Left kidney (tissue), 2 donors: ENCODE measurements around the gene CPN2. TPM values are rescaled to one million over a fixed set of nuclear protein-coding genes. Genes with fewer than 3 reads are reported as not detected.
A peak's percentile ranks its signal among the peaks of the same experiment; 100 is the strongest.

ENCODE experiments used
- DNase-seq: peaks from one replicate; pipeline ENCODE4 v3.0.0-alpha.2; 2013
- polyA plus RNA-seq: library from polyadenylated mRNA; unstranded; fragments of 120-200 nt; gene quantifications from one replicate; pipeline ENCODE4 v1.2.1, GENCODE V29; 2013; ENCODE audit not compliant: insufficient read length

CPN2 gene
- polyA plus RNA-seq, 1 donor: 0.80 TPM

- DNase-seq: no peak
Observed at GRCh38 chr3:194352667-194353246, 1.6 kb upstream of the CPN2 start.

- DNase-seq: no peak
Observed at GRCh38 chr3:194351952-194352536, 916 bp upstream of the CPN2 start.

DNA sequence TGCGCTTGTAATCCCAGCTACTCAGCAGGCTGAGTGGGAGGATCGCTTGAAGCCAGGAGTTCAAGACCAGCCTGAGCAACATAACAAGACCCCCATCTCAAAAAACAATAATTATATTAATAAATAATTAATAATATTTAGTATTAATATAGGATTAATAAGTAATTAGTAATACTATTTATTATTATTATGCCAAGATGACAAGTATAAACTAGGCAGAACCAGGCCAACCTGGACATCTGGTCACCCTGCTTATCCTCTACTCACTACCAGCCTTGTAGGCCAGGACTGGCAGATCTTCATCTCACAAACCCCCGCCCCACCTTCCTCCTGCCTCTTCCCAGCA lies 429 bp downstream of the CPN2 start:
- DNase-seq: no peak

GRCh38 chr3:194348354-194348753 lies 2.8 kb downstream of the CPN2 start:
- DNase-seq: no peak

DNA sequence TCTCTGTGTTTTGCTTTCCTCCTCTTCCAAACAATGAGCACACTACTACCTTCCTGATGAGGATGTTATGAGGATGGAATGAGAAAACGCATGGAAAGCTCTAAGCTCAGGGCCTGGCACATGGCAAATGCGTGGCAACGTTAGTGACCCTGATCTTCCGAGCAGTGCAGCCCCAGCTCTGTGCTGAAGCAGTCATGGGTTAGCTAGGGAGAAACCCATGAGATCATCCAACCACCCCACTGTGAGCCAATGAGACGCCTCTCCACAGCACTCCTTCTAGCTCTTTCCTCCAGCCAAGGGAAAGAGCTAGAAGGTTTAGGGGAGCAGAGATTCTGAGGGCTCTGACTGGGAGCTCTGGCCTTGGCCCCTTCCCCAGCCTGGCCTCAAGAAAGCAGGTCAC lies 4.5 kb downstream of the CPN2 start:
- no peak for DNase-seq

- no peak for DNase-seq
Observed at GRCh38 chr3:194346035-194346434, 5.1 kb downstream of the CPN2 start.

DNA sequence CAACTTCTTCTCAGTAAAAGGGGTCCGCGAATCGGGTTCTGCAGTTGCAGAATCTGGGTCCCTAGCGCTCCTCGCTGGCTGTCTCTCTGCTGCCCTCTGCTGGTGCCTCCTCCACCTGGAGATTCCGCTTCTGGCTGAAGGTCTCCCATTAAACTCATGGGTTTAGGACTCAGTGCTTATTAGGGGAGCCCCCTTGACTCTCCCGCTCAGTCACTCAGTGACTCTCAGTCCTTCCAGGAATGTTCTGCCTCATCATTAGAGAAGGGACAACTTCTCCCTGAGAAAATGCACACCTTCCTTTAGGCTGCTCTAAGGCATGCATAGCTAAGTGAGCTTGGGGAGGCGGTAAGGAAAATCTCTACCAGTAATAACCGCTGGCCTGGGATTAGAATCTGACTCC lies 7.1 kb downstream of the CPN2 start:
- DNase-seq: no peak

- DNase-seq: no peak
Observed at GRCh38 chr3:194343561-194343893, 7.6 kb downstream of the CPN2 start.

GRCh38 chr3:194342861-194343560 lies 8.1 kb downstream of the CPN2 start:
- DNase-seq: no peak

DNA sequence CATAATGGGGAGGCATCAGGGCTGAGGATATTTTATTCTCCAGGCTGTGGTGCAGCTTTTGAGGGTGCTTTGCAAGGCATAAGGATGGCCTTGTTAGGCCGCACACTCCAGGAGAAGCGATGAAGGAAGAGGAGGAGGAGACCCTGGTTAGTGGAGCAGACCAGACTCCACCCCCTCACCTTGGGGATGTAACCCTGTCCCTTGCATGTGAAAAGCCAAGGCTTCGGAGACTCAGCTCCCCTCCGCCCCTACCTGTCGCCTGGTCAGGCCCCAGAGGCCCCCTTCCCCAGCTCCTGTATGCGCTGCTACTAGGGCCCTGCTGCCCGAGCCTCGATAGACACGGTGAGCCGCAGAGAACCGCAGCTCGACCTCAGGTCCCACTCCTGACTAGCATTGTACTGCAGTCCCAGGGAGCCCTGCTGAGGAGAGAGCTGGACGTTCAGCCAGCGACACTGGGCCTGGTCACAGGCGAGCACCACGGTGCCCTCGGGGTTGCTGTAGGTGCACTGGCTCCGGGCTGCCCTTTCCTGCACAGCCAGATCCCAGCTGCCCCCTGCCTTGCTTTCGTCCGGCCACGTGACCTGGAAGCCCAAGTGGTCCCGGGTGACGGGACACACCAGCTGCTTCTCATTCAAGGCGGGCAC lies 10.2 kb downstream of the CPN2 start:
- DNase-seq: no peak

DNA sequence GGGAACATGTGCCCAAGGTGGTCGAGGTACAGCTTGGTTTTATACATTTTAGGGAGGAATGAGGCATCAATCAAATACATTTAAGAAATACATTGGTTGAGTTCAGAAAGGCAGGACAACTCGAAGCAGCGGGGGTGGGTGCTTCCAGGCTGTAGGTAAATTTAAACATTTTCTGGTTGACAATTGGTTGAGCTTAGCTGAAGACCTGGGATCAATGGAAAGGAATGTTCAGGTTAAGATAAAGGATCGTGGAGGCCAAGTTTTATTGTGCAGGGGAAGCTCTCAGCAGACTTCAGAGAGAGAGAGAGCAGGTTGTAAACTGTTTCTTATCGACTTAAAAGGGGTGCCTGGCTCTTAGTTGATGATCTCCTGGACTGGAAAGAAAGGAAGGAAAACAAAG lies 11.3 kb downstream of the CPN2 start:
- no peak for DNase-seq

- no peak for DNase-seq
Observed at GRCh38 chr3:194339356-194339755, 11.8 kb downstream of the CPN2 start.

DNA sequence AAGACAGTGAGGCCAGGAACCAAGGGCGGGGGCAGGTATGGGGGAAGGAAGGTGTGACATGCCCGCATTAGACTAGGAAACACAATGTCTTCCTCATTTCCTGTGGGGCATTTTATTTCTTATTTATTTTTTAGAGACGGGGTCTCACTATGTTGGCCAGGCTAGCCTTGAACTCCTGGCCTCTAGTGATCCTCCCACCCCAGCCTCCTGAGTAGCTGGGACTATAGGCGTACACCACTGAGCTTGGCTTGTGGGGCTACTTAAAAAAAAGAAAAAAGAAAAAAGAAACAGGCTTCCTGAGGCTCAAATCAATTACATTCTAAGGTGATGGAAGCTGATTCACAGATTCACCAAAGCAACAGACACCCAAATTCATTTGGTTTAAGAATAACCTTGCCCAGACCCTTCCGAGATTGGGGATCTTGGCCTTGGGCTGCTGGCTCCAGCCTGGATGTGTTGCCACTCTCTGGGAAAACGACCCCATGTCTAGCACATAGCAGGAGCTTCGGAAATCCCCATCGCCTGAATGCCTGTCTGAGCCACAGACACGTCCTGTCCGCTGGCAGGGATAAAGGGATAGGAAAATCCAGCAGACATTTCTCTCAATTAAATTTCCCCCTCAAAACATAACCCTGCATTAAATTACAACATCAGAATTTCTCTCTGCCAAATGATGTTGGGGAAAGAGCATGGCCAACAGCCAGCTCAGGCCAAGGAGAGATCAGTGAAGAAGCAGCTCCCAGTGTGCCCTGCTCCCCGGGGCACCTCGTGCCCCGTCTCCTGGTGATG lies 13.0 kb downstream of the CPN2 start:
- DNase-seq: no peak

- no peak for DNase-seq
Observed at GRCh38 chr3:194336601-194337355, 14.3 kb downstream of the CPN2 start.

DNA sequence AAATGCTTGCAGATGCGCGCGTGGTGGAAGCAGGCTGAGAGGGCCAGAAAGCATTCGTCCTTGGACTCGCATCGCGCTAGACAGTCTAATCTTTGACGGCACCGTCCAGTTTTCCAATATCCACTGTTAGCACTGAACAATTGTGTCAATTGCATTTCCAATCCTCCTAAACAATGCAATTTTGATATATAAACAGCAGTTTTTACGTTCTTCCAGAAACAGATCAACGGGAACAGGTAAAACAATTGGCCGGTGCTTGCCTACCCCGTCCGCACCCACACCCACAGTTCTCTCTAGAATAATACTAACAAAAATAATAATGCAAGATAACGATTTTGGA lies 17.2 kb downstream of the CPN2 start:
- no peak for DNase-seq

- peak; percentile 82 for DNase-seq
Observed at GRCh38 chr3:194333212-194333980, 17.7 kb downstream of the CPN2 start.

- DNase-seq: no peak
Observed at GRCh38 chr3:194332858-194333211, 18.3 kb downstream of the CPN2 start.

GRCh38 chr3:194330579-194330978 lies 20.5 kb downstream of the CPN2 start:
- DNase-seq: no peak

DNA sequence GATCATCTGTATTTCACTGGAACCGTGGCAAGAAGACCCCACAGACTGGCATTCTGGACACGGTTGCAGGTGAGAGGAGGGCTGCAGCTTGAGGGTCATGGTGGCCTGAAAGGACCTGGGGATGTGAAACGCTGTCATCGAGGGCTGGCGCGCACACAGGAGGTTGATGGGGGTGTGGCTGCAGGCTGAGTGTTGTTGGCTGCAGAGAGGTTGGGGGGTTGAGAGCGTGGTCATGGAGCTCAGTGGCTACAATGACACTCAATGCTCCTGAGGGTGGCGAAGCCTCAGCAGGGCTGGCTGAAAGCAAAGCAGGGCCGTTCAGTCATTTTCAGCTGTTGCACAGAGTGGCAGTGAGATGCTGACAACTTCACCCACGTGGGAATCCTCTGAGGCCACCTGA lies 21.0 kb downstream of the CPN2 start:
- no peak for DNase-seq

DNA sequence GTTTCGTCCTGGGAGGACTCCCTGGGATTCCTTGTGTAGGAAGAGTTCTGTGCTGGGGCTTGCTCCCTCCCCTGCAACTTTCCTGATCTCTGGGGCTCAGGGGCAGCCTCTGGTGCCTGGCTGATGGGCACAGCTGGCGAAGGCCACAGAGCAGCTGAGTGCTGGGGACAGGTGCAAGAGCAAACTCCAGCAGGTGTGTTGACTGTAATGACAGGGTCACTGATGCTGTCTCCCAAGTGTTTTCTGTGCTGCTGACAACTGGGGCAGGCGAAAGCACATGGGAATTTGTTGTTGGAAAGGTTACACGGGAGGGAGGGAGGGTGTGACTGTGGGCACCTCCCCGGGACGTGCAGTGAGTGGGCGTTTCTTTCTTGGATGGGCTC lies 21.6 kb downstream of the CPN2 start:
- DNase-seq: no peak

DNA sequence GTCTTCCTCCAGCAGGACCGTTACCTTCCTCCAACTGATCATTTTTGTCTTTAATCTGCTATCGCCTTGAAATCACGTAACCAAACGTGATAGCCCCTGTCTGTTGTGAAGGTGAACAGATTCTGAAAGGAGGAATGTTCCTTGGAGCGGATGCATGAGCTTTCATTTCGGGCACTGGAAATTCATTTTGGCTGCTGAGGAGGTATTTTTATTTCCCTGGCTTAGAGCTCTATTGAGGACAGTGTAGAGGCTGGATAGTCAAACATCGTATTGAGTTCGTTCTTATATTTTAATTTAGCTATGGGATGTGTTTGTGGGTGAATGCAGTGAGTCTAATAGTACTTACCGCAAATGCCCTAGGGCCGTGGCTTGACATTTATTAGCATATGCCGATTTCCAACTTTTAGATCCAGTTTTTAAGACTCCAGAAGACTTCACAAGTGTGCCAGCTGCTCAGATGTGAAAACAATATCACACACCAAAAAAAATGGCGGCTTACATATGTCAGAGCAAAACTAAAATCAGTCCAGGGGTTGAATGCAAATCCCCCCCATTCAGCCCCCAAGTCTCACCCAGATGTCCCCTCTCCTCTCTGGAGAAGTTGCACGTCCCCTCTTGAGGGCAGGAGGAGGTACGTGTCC lies 22.1 kb downstream of the CPN2 start:
- no peak for DNase-seq
